ENCODE results near the gene GALNT2. TPM values are rescaled to one million over a fixed set of nuclear protein-coding genes. Genes with fewer than 3 reads are reported as not detected.

Gene GALNT2
- polyA plus RNA-seq, 1 of the 3 experiments (the other 2 are of a cell fraction): 118 TPM

DNA sequence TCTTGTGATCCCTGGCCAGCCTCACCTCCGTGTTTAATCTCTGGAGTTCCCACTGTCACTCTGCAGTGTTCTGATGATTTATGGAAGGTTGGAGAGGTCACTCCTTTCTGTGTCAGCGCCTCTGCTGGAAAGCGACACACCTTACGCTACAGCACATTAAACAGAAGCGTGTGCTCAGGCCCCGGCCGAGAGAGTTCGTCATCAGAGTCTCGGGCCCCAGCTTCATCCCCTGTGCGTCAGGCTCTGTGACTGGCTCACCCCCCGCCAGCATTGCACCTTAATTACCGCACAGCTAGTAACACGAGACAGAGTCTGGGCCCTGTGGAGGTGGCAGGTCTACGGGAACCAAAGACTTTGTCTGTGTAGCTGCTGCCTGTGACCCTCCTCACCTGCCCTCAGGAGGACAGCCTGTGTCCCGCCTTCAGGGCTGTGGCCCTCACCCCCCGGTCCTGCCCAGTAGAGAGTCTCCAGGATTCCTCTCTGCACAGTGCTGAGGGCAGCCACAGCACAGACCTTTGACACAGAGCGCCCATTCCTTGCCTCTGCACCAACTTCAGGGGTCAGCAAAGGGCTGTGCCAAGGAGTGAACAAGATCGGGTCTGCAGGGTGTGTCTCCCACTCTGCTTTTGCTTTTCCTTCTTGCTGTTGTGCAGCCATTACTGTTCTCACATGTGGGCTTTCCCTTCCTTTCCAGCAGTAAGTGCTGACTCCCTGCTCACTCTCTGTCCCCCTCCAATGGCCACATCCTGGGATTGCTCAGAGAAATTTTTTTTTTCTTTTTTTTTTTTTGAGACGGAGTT, 201.5 kb downstream of the GALNT2 start:
- Histone ChIP-seq H3K4me3 (ENCODE audit: low read depth in 2 of 2, low read length in 1 of 2) (peak overlapping the region in 1 of 2 experiments; percentile 48; a peak in 1 of 4 replicates), H3K9me2 (no peaks in the 10 kb centered on the region), H3K27ac (ENCODE audit: low read depth in 2 of 2, low read length in 1 of 2) (peak overlapping the region in 1 of 2 experiments; percentile 64; a peak in 2 of 4 replicates), H3K9ac (no peak overlapping the region), H3K79me2 (ENCODE audit: insufficient read depth) (no peaks in the 10 kb centered on the region), H3K27me3 (ENCODE audit: insufficient read depth) (no peaks in the 10 kb centered on the region), H2AFZ (ENCODE audit: low read depth) (no peak overlapping the region), H4K20me1 (ENCODE audit: insufficient read depth) (no peaks in the 10 kb centered on the region), H3K4me2 (no peak overlapping the region), H3K4me1 (ENCODE audit: control insufficient read depth in 1 of 2, insufficient read depth in 2 of 2, low read depth in 1 of 2, low read length in 1 of 2) (peaks cover 9 to 43% of the 10 kb centered on the region in 2 experiments; a peak in 3 of 4 replicates), H3K9me3 (no peaks in the 10 kb centered on the region), H3K36me3 (replicated peaks in 1 of 2; ENCODE audit: control insufficient read depth in 1 of 2, insufficient read depth in 2 of 2, low read length in 1 of 2) (peaks cover 0 to 31% of the 10 kb centered on the region in 2 experiments), H3F3A (replicated peaks; ENCODE audit: insufficient read depth) (peaks cover under 1% of the 10 kb centered on the region)
- DNase-seq: peak; percentile 90
- CTCF ChIA-PET: interaction anchor here (0.6 to 1.8 kb wide), 9 partner anchors 17 to 704 kb away, joined by 3 to 8 read pairs (median 3); no protein-coding TSS in a partner anchor
- 89% methylated on average over 11 of the region's 19 CpGs for WGBS (ENCODE audit: low lambda C conversion rate)
- POLR2A ChIA-PET: no interaction called here
- TF ChIP-seq FOSL2 (IDR thresholded peaks at IDR 0.05; ENCODE audit: borderline replicate concordance, low read depth) (no peak), ELF1 (IDR thresholded peaks at IDR 0.05) (no peak), FOXJ3 (CRISPR knock-in tag; IDR thresholded peaks at IDR 0.05) (no peak), TCF12 (IDR thresholded peaks at IDR 0.05) (no peak), MXI1 (IDR thresholded peaks at IDR 0.05; ENCODE audit: low read depth, low read length) (peak; percentile 50; the same call in 1 of the 2 replicates), EP300 (IDR thresholded peaks at IDR 0.05; ENCODE audit: borderline replicate concordance in 1 of 2, low read depth in 1 of 2, low read length in 1 of 2) (no peak), RXRA (IDR thresholded peaks at IDR 0.05; ENCODE audit: borderline replicate concordance, low read depth) (no peak), EZH2phosphoT487 (IDR thresholded peaks at IDR 0.05; ENCODE audit: borderline replicate concordance, low read depth) (no peak), FOXM1 (IDR thresholded peaks at IDR 0.05; ENCODE audit: low read depth) (no peak), TAF1 (IDR thresholded peaks at IDR 0.05; ENCODE audit: borderline replicate concordance, low read depth, low read length) (no peak), RFX5 (IDR thresholded peaks at IDR 0.05; ENCODE audit: low read length) (no peak), YY1 (IDR thresholded peaks at IDR 0.05; ENCODE audit: low read depth) (peak; percentile 46; the same call in 1 of the 2 replicates), CHD2 (IDR thresholded peaks at IDR 0.05; ENCODE audit: low read length, partially characterized antibody) (no peak), JUND (IDR thresholded peaks at IDR 0.05) (no peak), NRF1 (IDR thresholded peaks at IDR 0.05; ENCODE audit: low read depth, low read length) (no peak), RCOR1 (IDR thresholded peaks at IDR 0.05; ENCODE audit: low read length) (no peak), TEAD4 (IDR thresholded peaks at IDR 0.05; ENCODE audit: borderline replicate concordance, insufficient read depth) (no peak)
- TF ChIP-seq, protein P1, sequence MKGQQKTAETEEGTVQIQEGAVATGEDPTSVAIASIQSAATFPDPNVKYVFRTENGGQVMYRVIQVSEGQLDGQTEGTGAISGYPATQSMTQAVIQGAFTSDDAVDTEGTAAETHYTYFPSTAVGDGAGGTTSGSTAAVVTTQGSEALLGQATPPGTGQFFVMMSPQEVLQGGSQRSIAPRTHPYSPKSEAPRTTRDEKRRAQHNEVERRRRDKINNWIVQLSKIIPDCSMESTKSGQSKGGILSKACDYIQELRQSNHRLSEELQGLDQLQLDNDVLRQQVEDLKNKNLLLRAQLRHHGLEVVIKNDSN (IDR thresholded peaks at IDR 0.05; ENCODE audit: borderline replicate concordance, low read depth): no peak
- TF ChIP-seq, protein P2, sequence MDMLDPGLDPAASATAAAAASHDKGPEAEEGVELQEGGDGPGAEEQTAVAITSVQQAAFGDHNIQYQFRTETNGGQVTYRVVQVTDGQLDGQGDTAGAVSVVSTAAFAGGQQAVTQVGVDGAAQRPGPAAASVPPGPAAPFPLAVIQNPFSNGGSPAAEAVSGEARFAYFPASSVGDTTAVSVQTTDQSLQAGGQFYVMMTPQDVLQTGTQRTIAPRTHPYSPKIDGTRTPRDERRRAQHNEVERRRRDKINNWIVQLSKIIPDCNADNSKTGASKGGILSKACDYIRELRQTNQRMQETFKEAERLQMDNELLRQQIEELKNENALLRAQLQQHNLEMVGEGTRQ (IDR thresholded peaks at IDR 0.05; ENCODE audit: borderline replicate concordance, low read depth, low read length): no peak
- TF ChIP-seq, protein P3, sequence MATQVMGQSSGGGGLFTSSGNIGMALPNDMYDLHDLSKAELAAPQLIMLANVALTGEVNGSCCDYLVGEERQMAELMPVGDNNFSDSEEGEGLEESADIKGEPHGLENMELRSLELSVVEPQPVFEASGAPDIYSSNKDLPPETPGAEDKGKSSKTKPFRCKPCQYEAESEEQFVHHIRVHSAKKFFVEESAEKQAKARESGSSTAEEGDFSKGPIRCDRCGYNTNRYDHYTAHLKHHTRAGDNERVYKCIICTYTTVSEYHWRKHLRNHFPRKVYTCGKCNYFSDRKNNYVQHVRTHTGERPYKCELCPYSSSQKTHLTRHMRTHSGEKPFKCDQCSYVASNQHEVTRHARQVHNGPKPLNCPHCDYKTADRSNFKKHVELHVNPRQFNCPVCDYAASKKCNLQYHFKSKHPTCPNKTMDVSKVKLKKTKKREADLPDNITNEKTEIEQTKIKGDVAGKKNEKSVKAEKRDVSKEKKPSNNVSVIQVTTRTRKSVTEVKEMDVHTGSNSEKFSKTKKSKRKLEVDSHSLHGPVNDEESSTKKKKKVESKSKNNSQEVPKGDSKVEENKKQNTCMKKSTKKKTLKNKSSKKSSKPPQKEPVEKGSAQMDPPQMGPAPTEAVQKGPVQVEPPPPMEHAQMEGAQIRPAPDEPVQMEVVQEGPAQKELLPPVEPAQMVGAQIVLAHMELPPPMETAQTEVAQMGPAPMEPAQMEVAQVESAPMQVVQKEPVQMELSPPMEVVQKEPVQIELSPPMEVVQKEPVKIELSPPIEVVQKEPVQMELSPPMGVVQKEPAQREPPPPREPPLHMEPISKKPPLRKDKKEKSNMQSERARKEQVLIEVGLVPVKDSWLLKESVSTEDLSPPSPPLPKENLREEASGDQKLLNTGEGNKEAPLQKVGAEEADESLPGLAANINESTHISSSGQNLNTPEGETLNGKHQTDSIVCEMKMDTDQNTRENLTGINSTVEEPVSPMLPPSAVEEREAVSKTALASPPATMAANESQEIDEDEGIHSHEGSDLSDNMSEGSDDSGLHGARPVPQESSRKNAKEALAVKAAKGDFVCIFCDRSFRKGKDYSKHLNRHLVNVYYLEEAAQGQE (IDR thresholded peaks at IDR 0.05; ENCODE audit: low read depth, low read length): no peak
- TF ChIP-seq, protein P4, sequence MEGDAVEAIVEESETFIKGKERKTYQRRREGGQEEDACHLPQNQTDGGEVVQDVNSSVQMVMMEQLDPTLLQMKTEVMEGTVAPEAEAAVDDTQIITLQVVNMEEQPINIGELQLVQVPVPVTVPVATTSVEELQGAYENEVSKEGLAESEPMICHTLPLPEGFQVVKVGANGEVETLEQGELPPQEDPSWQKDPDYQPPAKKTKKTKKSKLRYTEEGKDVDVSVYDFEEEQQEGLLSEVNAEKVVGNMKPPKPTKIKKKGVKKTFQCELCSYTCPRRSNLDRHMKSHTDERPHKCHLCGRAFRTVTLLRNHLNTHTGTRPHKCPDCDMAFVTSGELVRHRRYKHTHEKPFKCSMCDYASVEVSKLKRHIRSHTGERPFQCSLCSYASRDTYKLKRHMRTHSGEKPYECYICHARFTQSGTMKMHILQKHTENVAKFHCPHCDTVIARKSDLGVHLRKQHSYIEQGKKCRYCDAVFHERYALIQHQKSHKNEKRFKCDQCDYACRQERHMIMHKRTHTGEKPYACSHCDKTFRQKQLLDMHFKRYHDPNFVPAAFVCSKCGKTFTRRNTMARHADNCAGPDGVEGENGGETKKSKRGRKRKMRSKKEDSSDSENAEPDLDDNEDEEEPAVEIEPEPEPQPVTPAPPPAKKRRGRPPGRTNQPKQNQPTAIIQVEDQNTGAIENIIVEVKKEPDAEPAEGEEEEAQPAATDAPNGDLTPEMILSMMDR (IDR thresholded peaks at IDR 0.05): peak; percentile 79
- TF ChIP-seq, protein P5, sequence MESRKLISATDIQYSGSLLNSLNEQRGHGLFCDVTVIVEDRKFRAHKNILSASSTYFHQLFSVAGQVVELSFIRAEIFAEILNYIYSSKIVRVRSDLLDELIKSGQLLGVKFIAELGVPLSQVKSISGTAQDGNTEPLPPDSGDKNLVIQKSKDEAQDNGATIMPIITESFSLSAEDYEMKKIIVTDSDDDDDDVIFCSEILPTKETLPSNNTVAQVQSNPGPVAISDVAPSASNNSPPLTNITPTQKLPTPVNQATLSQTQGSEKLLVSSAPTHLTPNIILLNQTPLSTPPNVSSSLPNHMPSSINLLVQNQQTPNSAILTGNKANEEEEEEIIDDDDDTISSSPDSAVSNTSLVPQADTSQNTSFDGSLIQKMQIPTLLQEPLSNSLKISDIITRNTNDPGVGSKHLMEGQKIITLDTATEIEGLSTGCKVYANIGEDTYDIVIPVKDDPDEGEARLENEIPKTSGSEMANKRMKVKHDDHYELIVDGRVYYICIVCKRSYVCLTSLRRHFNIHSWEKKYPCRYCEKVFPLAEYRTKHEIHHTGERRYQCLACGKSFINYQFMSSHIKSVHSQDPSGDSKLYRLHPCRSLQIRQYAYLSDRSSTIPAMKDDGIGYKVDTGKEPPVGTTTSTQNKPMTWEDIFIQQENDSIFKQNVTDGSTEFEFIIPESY (IDR thresholded peaks at IDR 0.05; ENCODE audit: borderline replicate concordance, low read depth): no peak
- TF ChIP-seq, protein P6, sequence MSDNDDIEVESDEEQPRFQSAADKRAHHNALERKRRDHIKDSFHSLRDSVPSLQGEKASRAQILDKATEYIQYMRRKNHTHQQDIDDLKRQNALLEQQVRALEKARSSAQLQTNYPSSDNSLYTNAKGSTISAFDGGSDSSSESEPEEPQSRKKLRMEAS (IDR thresholded peaks at IDR 0.05; ENCODE audit: low read depth): 0 out of 2 replicates have a peak, but pooled peaks have one; percentile 28
